GM19239 (cell line): ENCODE measurements around the gene C19orf38.
"Not testable (repeated sequence)": the region's sequence is repeated elsewhere in the genome, so short reads cannot be mapped to it uniquely, and the experiment has no call there.

Experiments used
- DNase-seq: peaks from one replicate; pipeline ENCODE4 v3.0.0; 2011; ENCODE audit warnings: low spot score; ENCODE audit not compliant: insufficient read length
- FAIRE-seq: peaks from 2 replicates; lab custom pipeline; 2011; peaks lifted over from hg19 to GRCh38; lab: Jason Lieb, UNC

C19orf38 gene

DNA sequence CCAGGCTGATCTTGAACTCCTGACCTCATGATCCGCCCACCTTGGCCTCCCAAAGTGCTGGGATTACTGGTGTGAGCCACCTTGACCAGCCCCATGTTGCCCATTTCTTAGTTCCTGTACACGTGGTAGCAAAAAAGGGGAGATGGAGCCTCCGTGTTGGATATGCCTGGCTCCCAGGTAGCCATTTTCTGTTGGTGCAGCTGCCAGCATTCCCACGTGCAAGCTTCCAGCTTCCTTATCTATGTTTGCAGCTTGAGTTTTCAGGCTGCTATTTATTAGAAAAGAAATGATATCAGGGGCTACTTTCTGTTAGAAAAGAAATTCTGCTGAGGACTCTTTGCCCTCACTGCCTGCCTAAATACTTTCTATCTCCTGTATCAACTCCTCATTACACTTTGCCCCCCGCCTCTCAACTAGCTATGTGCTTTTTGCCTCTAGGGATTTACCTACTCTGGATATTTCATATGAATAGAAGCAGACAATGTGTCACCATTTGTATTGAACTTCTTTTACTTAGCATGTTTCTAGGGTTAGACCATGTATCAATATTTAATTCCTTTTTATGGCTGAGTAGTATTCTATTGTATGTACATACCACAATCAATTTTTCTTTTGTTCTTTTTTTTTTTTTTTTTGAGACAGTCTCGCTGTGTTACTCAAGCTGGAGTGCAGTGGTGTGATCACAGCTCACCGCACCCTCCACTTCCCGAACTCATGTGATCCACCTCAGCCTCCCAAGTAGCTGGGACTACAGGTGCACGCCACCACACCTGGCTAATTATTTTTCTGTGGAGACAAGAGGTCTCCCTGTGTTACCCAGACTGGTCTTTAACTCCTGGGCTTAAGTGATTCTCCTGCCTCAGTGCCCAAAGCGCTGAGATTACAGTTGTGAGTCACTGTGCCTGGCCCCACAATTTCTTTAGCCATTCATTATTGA, 8.8 kb upstream of the C19orf38 start:
- FAIRE-seq = no peak
- DNase-seq = no peak

DNA sequence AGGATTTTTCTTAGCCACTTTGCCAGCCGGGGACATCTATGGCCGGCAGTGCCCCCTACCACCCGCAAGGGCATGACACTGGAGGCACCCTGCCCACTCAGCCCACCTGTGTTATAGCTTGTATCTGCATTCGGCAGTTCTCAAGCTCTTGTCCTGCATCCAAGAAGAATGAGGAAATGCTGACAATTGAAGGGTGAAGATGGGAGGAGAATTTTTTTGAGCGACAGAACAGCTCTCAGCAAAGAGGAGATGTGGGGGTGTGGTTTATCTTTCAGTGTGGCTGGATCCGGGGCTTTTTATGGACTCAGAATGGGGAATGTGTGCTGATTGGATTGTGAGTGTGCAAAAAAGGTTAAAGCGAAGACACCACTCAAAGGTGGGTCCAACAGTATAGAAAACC, 5.4 kb upstream of the C19orf38 start:
- DNase-seq (no peak), FAIRE-seq (no peak)

DNA sequence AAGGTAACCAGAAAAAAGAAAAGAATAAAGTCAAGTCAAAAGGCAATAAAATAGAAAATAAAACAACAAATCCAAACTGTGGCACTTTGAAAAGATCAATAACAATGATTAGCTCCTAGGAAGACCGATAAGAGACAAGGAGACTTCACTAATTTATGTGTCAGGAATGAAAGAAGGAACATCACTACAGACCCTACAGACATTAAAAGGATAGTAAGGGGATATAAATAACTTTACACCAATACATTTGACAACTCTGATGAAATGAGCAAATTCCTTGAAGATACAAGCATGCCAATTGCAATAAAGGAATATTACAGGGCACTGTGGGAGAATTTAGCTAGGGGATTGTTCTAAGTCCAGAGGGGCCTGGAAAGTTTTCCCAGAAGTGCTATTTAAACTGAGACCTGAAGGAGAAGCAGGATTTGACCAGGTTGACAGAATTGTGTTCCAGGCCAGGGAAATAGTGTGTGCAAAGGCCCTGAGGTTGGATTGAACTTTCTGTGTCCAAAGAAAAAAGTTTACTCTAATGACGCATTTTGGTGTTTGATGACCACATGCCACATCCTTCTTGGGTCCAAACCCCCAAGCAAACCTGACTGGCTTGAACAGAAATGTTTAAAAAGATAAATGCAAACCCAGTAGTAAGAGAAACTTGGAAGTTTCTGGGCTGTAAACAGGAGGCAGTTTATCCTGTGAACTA, 1.6 kb upstream of the C19orf38 start:
- no peak for DNase-seq
- FAIRE-seq = no peak

DNA sequence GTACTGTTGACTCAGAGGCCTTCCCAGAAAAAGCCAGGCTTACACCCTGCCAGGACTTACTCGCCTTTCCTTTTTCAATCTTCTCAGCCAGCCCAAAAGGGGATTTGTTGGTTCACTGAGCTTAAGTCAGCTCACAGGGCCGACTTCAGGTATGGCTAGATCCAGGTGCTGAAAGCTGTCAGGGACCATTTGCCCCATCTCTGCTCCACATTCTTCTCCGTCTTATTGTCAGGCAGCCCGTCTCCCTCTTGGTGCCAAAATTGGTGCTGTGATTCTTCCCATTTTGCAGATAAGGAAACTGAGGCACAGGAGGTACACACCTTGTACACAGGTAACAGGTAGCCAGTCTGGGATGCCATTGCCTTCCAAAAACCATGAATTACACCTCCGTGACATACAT, 2.4 kb downstream of the C19orf38 start:
- FAIRE-seq (no peak), DNase-seq (no peak)

GRCh38 chr19:10852098-10852800, 4.0 kb downstream of the C19orf38 start:
- FAIRE-seq (no peak), DNase-seq (no peak)

GRCh38 chr19:10852941-10853340, 4.7 kb downstream of the C19orf38 start:
- FAIRE-seq (no peak), DNase-seq (no peak)

DNA sequence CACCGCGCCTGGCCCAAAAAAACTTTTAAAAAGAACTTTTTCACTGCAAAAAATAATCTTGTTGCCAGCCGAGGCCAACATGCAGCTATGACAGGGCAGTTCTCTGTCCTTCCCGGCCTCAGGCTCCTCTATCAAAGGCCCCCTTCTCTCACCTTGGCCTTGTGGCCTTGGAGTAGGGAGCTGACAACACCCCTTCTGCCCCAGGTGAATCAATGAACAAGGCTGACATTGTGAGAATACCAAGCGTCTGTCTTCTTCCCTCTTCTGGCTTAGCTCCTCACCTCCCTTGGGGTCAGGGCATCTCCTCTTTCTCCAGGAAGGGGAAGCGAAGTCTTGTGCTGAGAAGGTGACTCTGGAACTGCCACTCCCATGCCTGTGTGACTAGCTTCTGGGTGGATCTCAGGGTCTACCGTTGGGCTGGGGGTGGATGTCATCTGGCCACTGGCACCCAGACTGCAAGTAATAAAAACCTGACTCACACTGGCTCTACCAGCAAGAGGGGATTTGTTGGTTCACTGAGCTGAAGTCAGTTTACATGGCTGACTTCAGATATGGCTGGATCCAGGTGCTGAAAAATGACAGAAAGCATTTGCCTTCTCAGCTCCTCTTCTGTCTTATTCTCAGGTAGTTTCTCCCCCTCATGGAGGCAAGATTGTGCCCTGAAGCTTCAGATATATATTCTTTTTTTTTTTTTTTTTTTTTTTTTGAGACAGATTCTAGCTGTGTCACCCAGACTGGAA, 6.3 kb downstream of the C19orf38 start:
- DNase-seq = no peak
- no peak for FAIRE-seq

DNA sequence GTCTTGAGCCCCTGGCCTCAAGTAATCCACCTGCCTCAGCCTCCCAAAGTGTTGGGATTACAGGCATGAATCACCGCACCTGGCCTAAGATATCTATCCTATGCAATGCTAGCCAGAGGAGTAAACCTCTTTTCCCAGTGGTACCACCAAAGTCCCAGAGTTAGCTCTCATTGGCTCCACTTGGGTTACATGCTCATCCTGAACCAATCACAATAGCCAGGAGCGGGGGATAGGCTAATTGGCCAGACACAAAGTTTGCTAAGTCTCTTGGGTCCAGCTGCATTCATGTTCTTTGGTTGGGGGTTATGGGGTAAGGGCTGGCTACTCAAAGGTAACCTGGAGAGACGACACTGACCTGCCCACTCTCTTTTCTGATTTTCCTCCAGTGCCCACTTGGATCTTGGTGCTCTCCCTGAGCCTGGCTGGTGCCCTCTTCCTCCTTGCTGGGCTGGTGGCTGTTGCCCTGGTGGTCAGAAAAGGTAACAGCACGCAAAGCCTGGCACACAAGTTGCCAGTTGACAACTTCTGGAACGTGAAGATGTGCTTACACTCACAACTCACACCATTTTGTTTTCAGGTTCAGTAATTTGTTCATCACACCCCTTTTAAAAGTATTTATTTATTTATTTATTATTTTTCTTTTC, 7.8 kb downstream of the C19orf38 start:
- FAIRE-seq = no peak
- DNase-seq = no peak

GRCh38 chr19:10856899-10857298, 8.7 kb downstream of the C19orf38 start:
- not testable (repeated sequence) for FAIRE-seq, DNase-seq

DNA sequence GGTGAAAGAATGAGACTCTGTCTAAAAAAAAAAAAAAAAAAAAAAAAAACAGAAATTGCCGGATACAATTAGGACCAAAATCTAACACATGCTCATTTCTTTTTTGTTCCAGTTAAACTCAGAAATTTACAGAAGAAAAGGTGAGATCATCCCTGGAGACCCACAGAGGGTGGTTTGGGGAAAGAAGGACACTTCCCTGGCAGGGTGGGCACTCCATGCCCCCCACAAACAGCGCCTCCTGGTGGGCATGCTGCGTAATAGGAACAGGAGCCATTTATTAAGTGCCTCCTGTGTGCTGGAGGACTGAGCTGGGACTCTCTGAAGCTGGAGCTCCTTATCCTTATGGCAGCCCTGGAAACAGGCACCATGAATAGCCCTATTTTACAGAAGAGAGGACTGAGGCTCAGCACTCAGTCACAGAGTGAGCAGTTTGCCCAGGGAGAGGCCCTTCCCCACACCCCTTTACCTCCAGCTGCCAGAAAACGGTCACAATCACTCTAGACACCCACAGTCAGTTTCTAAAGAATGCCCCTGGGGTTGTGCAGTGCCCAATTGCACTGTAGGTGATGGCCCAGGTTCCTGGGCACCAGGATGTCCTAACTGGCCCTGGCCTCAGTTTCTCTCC, 10.1 kb downstream of the C19orf38 start:
- FAIRE-seq = no peak
- no peak for DNase-seq

DNA sequence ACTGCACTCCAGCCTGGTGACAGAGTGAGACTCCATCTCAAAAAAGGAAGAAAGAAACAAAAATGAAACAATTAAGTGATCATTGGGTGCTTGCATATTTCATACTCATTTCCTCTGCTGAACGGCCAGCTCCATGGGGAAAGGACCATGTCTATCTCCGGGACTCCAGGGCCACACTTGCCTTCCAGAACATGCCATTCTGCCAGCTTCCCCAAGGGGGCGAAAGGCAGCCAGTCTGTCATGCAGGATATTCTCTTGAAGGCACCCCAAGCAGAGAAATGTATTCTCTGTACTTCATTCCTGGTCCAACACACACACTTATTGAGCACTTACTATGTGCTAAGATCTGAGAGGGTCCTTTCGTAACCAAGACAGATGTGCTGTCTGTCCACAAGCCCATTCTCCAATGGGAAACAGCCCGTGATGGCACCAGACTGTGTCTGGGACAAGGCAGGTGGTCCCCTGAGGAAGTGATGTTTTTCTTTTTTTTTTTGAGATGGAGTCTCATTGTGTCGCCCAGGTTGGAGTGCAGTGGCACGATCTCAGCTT, 13.0 kb downstream of the C19orf38 start:
- no peak for FAIRE-seq
- DNase-seq = no peak

- FAIRE-seq (no peak), DNase-seq (no peak)
These were observed 14.4 kb downstream of the C19orf38 start for GRCh38 chr19:10862561-10863106.

- FAIRE-seq = no peak
These were observed 15.0 kb downstream of the C19orf38 start for GRCh38 chr19:10863107-10863717.

GRCh38 chr19:10864538-10864899, 16.3 kb downstream of the C19orf38 start:
- FAIRE-seq (peak; percentile 90), DNase-seq (no peak)

More at GRCh38 chr19:10863107-10863717, 15.0 kb downstream of the C19orf38 start:
- DNase-seq = no peak

- no peak for DNase-seq
- no peak for FAIRE-seq
These were observed 18.3 kb downstream of the C19orf38 start for GRCh38 chr19:10866495-10866894.

- FAIRE-seq = no peak
- DNase-seq = no peak
These were observed 20.8 kb downstream of the C19orf38 start for GRCh38 chr19:10868872-10869547.

- not testable (repeated sequence) for DNase-seq, FAIRE-seq
These were observed 21.7 kb downstream of the C19orf38 start for GRCh38 chr19:10869872-10870311.
